GM12878 (cell line): ENCODE measurements around the gene TIPARP. TPM values are rescaled to one million over a fixed set of nuclear protein-coding genes. Genes with fewer than 3 reads are reported as not detected.

Experiments used
- ATF2 ChIP-seq: IDR thresholded peaks from 2 replicates; pipeline ENCODE4 v1.6.1; 2012; ENCODE audit warnings: low read length, inconsistent platforms
- BCLAF1 ChIP-seq: fragments of 450-650 bp; IDR thresholded peaks from 2 replicates; pipeline ENCODE4 v1.6.1; 2017; ENCODE audit warnings: antibody characterized with exemption, mild to moderate bottlenecking, moderate library complexity
- BMI1 ChIP-seq: fragments of 450-650 bp; IDR thresholded peaks from 2 replicates; pipeline ENCODE4 v1.6.1; 2016; ENCODE audit warnings: mild to moderate bottlenecking, moderate library complexity, borderline replicate concordance
- CHD4 ChIP-seq: fragments of 200-600 bp; sonication (generic); IDR thresholded peaks from 2 replicates; pipeline ENCODE4 v1.6.1; 2016; ENCODE audit warnings: mild to moderate bottlenecking
- CREM ChIP-seq: IDR thresholded peaks from 2 replicates; pipeline ENCODE4 v1.6.1; 2014; ENCODE audit warnings: antibody characterized with exemption, low read depth
- CUX1 ChIP-seq: IDR thresholded peaks from 2 replicates; pipeline ENCODE4 v1.6.1; 2012; ENCODE audit warnings: improper control_type of control experiment, low read depth, low read length; ENCODE audit not compliant: insufficient replicate concordance
- EP300 ChIP-seq, 2 experiments: fragments of 150-350 bp in 1 of 2; IDR thresholded peaks; 2 replicates each; pipeline ENCODE4 v1.6.1; 2011 to 2012; ENCODE audit warnings: low read depth in 2 of 2, low read length in 2 of 2, borderline replicate concordance in 1 of 2, improper control_type of control experiment in 1 of 2, inconsistent platforms in 1 of 2; ENCODE audit not compliant: control insufficient read depth in 1 of 2
- FOXK2 ChIP-seq: fragments of 450-650 bp; IDR thresholded peaks from 2 replicates; pipeline ENCODE4 v1.6.1; 2017; ENCODE audit warnings: mild to moderate bottlenecking, moderate library complexity
- GABPA ChIP-seq: IDR thresholded peaks from 2 replicates; pipeline ENCODE4 v1.6.1; 2014; ENCODE audit warnings: antibody characterized with exemption, low read depth, mild to moderate bottlenecking, inconsistent platforms
- HDAC6 ChIP-seq: fragments of 200-600 bp; sonication (generic); IDR thresholded peaks from one replicate; pipeline ENCODE4 v1.8.0; 2017; ENCODE audit warnings: antibody characterized with exemption; ENCODE audit not compliant: unreplicated experiment
- IKZF1 ChIP-seq: fragments of 450-650 bp; conservative IDR thresholded peaks from 2 replicates; pipeline ENCODE4 v1.6.1; 2017; ENCODE audit warnings: antibody characterized with exemption, mild to moderate bottlenecking
- JUNB ChIP-seq: IDR thresholded peaks from 2 replicates; pipeline ENCODE4 v1.6.1; 2016; ENCODE audit warnings: antibody characterized with exemption, mild to moderate bottlenecking
- LARP7 ChIP-seq: fragments of 450-650 bp; IDR thresholded peaks from 2 replicates; pipeline ENCODE4 v1.6.1; 2017; ENCODE audit warnings: mild to moderate bottlenecking
- MTA2 ChIP-seq: fragments of 450-650 bp; IDR thresholded peaks from 2 replicates; pipeline ENCODE4 v1.6.1; 2016; ENCODE audit warnings: low read depth, mild to moderate bottlenecking, moderate library complexity
- POLR2AphosphoS5 ChIP-seq: IDR thresholded peaks from 2 replicates; pipeline ENCODE4 v1.6.1; 2011; ENCODE audit warnings: mild to moderate bottlenecking, low read length, inconsistent platforms
- RCOR1 ChIP-seq: conservative IDR thresholded peaks from 2 replicates; pipeline ENCODE4 v1.6.1; 2012; ENCODE audit warnings: low read depth, low read length, improper control_type of control experiment
- RFX5 ChIP-seq: IDR thresholded peaks from 2 replicates; pipeline ENCODE4 v1.6.1; 2011; ENCODE audit warnings: low read depth, low read length, improper control_type of control experiment
- SIX5 ChIP-seq: IDR thresholded peaks from 2 replicates; pipeline ENCODE4 v1.6.1; 2011; ENCODE audit warnings: mild to moderate bottlenecking, low read depth, low read length, moderate library complexity; ENCODE audit not compliant: severe bottlenecking
- SMARCA5 ChIP-seq: fragments of 450-650 bp; IDR thresholded peaks from 2 replicates; pipeline ENCODE4 v1.6.1; 2017; ENCODE audit warnings: mild to moderate bottlenecking
- STAT1 ChIP-seq: fragments of 450-650 bp; conservative IDR thresholded peaks from 2 replicates; pipeline ENCODE4 v1.6.1; 2014; ENCODE audit warnings: antibody characterized with exemption, mild to moderate bottlenecking
- TCF3 ChIP-seq: IDR thresholded peaks from 2 replicates; pipeline ENCODE4 v1.6.1; 2012; ENCODE audit warnings: low read depth, mild to moderate bottlenecking, low read length, borderline replicate concordance; ENCODE audit not compliant: insufficient read depth
- polyA plus RNA-seq, 11 experiments: library from polyadenylated mRNA; depleted of rRNA in 4 of 11; unstranded in 6 of 11; stranded (reverse) in 5 of 11; fragments of >200 nt; fragmentation: Nextera tagmentation in 4 of 11; fragmentation: Illumina TruSeq in 1 of 11; extraction: Ambion mirVana in 4 of 11; extraction: Trizol in 1 of 11; gene quantifications; 1 replicate in 1 of 11; 2 replicates in 10 of 11; pipeline versions ENCODE4 v1.2.1 to v1.2.3, GENCODE V29; 2011 to 2016; ENCODE audit warnings: inconsistent platforms in 2 of 11, missing spikeins in 2 of 11, low read depth in 1 of 11
- total RNA-seq, 4 experiments: library from RNA; depleted of rRNA in 3 of 4; stranded (reverse); fragments of >200 nt in 3 of 4; fragmentation: Illumina TruSeq in 1 of 4; extraction: Trizol in 1 of 4; gene quantifications; 2 replicates each; pipeline versions ENCODE4 v1.2.1 to v1.2.3, GENCODE V29; 2013 to 2021

Gene TIPARP
- total and polyA plus RNA-seq, 10 of the 15 experiments (the other 5 are each of a cell fraction or from before 2014, with no cell fraction given), result 3.2 to 21.5 (median 12.0) TPM

GRCh38 chr3:156674911-156675829 is 780 bp downstream of the TIPARP start (continued):
- TF ChIP-seq BCLAF1 (no peak), CUX1 (no peak), ATF2 (no peak), TCF3 (no peak), CREM (no peak), STAT1 (no peak), SMARCA5 (peak; percentile 85; the same call in 1 of the 2 replicates), EP300 (IDR thresholded peaks at IDR 0.05; ENCODE audit: borderline replicate concordance in 1 of 2, control insufficient read depth in 1 of 2, low read depth in 2 of 2, low read length in 2 of 2) (no peak), FOXK2 (no peak), GABPA (no peak), JUNB (no peak), BMI1 (no peak), RFX5 (no peak), HDAC6 (no peak), IKZF1 (peak; percentile 61), RCOR1 (no peak), CHD4 (no peak), MTA2 (no peak), SIX5 (no peak), POLR2AphosphoS5 (0 out of 2 replicates have a peak, but pooled peaks have one; percentile 51), LARP7 (peak; percentile 66)
